Measurements from ENCODE around the gene ANKRD28. TPM values are rescaled to one million over a fixed set of nuclear protein-coding genes. Genes with fewer than 3 reads are reported as not detected.

ANKRD28 gene
- total and polyA plus RNA-seq, 2 of the 4 experiments (the other 2 are of a cell fraction) = 52.6 to 211 TPM

GRCh38 chr3:15795651-15796308, 2.0 kb downstream of the ANKRD28 start:
- Histone ChIP-seq H3K4me3 (ENCODE audit: insufficient read depth, low read depth, low read length) (peak overlapping the region; percentile 80), H2AK9ac (replicated peaks; ENCODE audit: low read depth, low read length, poor library complexity) (no peak overlapping the region), H3K9me1 (ENCODE audit: insufficient read depth, low read length) (no peaks in the 10 kb centered on the region), H4K91ac (ENCODE audit: insufficient read depth, low read depth, low read length) (no peak overlapping the region), H2BK15ac (ENCODE audit: low read depth, low read length) (no peak overlapping the region), H3K27ac (ENCODE audit: insufficient read depth, low read length) (peak overlapping the region; percentile 99; the same call in 1 of the 2 replicates), H3K4me1 (ENCODE audit: control insufficient read depth, insufficient read depth, low read length) (peaks cover 4% of the 10 kb centered on the region; the same call in 1 of the 2 replicates), H3K36me3 (ENCODE audit: control insufficient read depth, insufficient read depth, low read length) (peaks cover 7% of the 10 kb centered on the region), H2BK120ac (ENCODE audit: low read depth, low read length) (peak overlapping the region; percentile 26; the same call in 1 of the 2 replicates), H3K4ac (ENCODE audit: low read depth, low read length) (peak overlapping the region; percentile 17; the same call in 1 of the 2 replicates), H3K56ac (ENCODE audit: extremely low read depth, insufficient read depth, low read length) (peak overlapping the region; percentile 96), H2BK5ac (ENCODE audit: low read depth, low read length, poor library complexity, severe bottlenecking) (peak overlapping the region; percentile 100), H4K8ac (ENCODE audit: low read depth in 2 of 2, low read length in 2 of 2) (peak overlapping the region in 1 of 2 experiments; percentile 35; a peak in 1 of 4 replicates), H2AFZ (replicated peaks; ENCODE audit: low read length, poor library complexity) (no peak overlapping the region), H3K23ac (ENCODE audit: low read depth, low read length) (0 out of 2 replicates have a peak overlapping the region, but pooled peaks have one; percentile 49), H3K27me3 (ENCODE audit: control insufficient read depth, insufficient read depth, low read length) (no peaks in the 10 kb centered on the region), H3K14ac (replicated peaks; ENCODE audit: low read depth, low read length) (peak overlapping the region; percentile 18; the same call in 1 of the 2 replicates), H2BK20ac (ENCODE audit: low read depth, low read length) (no peak overlapping the region; the same call in 1 of the 2 replicates), H3K79me1 (ENCODE audit: low read depth in 1 of 2, low read length in 2 of 2) (peaks cover 5 to 19% of the 10 kb centered on the region in 2 experiments; a peak in 2 of 4 replicates), H2AK5ac (ENCODE audit: low read depth, low read length) (no peak overlapping the region), H3K9ac (ENCODE audit: low read depth, low read length) (peak overlapping the region; percentile 100), H4K20me1 (ENCODE audit: insufficient read depth, low read length) (peaks cover 4% of the 10 kb centered on the region; the same call in 1 of the 2 replicates), H3K18ac (ENCODE audit: low read depth, low read length) (peak overlapping the region; percentile 87), H3K4me2 (ENCODE audit: low read depth, low read length) (peak overlapping the region; percentile 97), H3K9me3 (ENCODE audit: control insufficient read depth, insufficient read depth, low read length) (no peaks in the 10 kb centered on the region), H4K5ac (ENCODE audit: low read depth, low read length) (peak overlapping the region; percentile 82; the same call in 1 of the 2 replicates)
- BruUV-seq (replicated peaks) = no TSS peak
- dilution Hi-C loops (cut with HindIII; ENCODE audit: low sequenced_read_pairs, unreplicated experiment) = no loop called here
- in situ Hi-C loops (cut with MboI; ENCODE audit: low sequenced_read_pairs) = no loop called here
- intact Hi-C loops (cut with micrococcal nuclease) = loop anchor here (2.0 to 5.0 kb wide), 2 partner anchors 27 to 163 kb away; no protein-coding TSS in a partner anchor
- DNase-seq (peak; percentile 68), ATAC-seq (ENCODE audit: low read depth) (no peak)
- ChIA-PET CTCF (interaction anchor here (0.6 to 1.0 kb wide), 2 partner anchors 32 to 60 kb away, joined by 3 to 4 read pairs; no protein-coding TSS in a partner anchor), POLR2A (ENCODE audit: unreplicated experiment) (interaction anchor here (0.6 kb wide), 2 partner anchors 15 to 104 kb away, joined by 3 to 6 read pairs; no protein-coding TSS in a partner anchor)
- no CpG with 5 or more reads among the region's 4 CpGs for WGBS, 2 experiments (ENCODE audit: extremely low coverage in 2 of 2, insufficient read length in 1 of 2)
- TF ChIP-seq RFX5 (IDR thresholded peaks at IDR 0.05; ENCODE audit: low read depth, low read length) (no peak), POLR2A (IDR thresholded peaks at IDR 0.05; ENCODE audit: low read depth, low read length) (peak; percentile 71), CEBPB (IDR thresholded peaks at IDR 0.05; ENCODE audit: low read depth, low read length) (peak; percentile 49; the same call in 1 of the 2 replicates), BHLHE40 (IDR thresholded peaks at IDR 0.05; ENCODE audit: low read depth, low read length) (no peak), RCOR1 (IDR thresholded peaks at IDR 0.05; ENCODE audit: insufficient replicate concordance, low read length) (no peak), MXI1 (IDR thresholded peaks at IDR 0.05; ENCODE audit: borderline replicate concordance, low read depth, low read length) (peak; percentile 27; the same call in 1 of the 2 replicates)

Data from IMR-90 (cell line).